Brain microvascular endothelial cell (primary cell): ENCODE measurements around the gene EXT2.

Experiments
- DNase-seq: peaks from one replicate; pipeline ENCODE4 v3.0.0-alpha.2; 2020
- H3K27ac ChIP-seq: fragments of 250-450 bp; sonication (Bioruptor Pico); 2 replicates; pipeline ENCODE4 v1.5.1; 2020; ENCODE audit warnings: mild to moderate bottlenecking, moderate library complexity
- H3K27me3 ChIP-seq: fragments of 250-450 bp; sonication (Bioruptor Pico); replicated peaks from 2 replicates; pipeline ENCODE4 v1.5.1; 2020; ENCODE audit warnings: mild to moderate bottlenecking
- H3K36me3 ChIP-seq: fragments of 250-450 bp; sonication (Bioruptor Pico); replicated peaks from 2 replicates; pipeline ENCODE4 v1.5.1; 2020; ENCODE audit warnings: mild to moderate bottlenecking
- H3K4me3 ChIP-seq: 2 replicates; pipeline ENCODE4 v1.5.1; 2011; ENCODE audit warnings: low read depth, mild to moderate bottlenecking, control low read depth, low read length, moderate library complexity
- CTCF ChIP-seq: IDR thresholded peaks from 2 replicates; pipeline ENCODE4 v1.5.1; 2011; ENCODE audit warnings: low read depth, mild to moderate bottlenecking, moderate library complexity, low read length, control low read depth, inconsistent platforms; ENCODE audit errors: missing control alignments
- in situ Hi-C: cut with HindIII; loops from 2 replicates; pipeline ENCODE4 v1.10.0; 2017; ENCODE audit warnings: low sequenced_read_pairs, low pct_ligation_motif_present

EXT2 gene

DNA sequence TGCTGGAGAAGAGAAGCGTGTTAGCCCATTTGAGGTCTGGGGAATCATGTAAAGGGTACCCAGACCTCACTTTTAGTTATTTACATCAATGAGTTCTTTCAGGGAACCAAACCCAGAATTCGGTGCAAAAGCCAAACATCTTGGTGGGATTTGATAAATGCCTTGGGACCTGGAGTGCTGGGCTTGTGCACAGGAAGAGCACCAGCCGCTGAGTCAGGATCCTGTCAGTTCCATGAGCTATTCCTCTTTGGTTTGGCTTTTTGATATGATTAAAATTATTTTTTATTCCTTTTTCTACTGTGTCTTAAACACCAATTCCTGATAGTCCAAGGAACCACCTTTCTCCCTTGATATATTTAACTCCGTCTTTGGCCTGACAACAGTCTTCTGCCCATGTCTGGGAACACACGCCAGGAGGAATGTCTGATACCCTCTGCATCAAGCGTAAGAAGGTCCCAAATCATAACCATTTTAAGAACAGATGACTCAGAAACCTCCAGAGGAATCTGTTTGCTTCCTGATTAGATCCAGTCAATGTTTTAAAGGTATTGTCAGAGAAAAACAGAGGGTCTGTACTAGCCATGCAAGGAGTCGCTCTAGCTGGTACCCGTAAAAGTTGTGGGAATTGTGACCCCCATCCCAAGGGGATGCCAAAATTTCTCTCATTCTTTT, 149.3 kb downstream of the EXT2 start:
- H3K36me3 ChIP-seq = no peaks in the 10 kb centered on the region
- H3K27me3 ChIP-seq = no peaks in the 10 kb centered on the region
- peak overlapping the region; percentile 29 for H3K27ac ChIP-seq
- DNase-seq = peak; percentile 38
- no peak overlapping the region for H3K4me3 ChIP-seq
- in situ Hi-C loops = no loop called here
- TF ChIP-seq CTCF = no peak

DNA sequence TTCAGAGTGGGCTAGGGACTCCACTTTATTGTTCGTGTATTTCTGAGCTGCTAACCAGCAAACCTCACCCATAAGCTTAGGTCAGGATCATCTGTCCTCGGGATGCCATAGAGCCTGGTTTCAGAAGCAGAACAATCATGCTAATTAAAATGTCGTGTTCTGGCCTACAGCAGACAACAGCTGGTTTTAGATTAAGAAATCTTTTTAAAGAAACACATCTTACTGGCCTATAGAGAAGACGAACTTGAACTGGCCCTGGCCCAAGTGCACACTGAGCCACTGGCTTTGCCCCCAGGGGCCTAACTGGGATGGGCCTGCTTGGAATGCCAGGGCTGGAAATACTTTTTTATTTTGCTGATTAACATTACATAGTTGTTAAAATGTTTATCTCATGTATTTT, 151.2 kb downstream of the EXT2 start:
- H3K27ac ChIP-seq = no peak overlapping the region
- H3K4me3 ChIP-seq = no peak overlapping the region
- no peak for TF ChIP-seq CTCF
- no peaks in the 10 kb centered on the region for H3K36me3 ChIP-seq
- no peak for DNase-seq
- H3K27me3 ChIP-seq = no peaks in the 10 kb centered on the region
- in situ Hi-C loops = no loop called here

DNA sequence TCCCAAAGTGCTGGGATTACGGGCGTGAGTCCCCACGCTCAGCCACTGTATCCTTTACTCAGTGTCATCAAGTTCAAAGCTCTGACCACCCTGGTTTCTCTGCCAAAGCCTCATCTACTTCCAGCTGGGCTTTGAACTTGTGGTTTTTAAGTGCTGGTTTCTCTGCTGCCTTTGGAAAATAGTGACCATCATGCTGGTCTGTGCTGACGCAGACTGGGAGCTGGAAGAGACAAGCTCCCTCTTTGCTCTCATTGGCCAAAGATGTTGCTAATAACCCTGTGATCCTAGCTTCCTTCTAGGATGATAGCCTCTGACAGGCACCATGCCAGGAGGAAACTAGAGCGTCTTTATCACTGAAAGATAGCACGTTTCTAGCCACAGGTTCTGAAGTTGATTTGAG, 152.0 kb downstream of the EXT2 start:
- H3K27ac ChIP-seq = no peak overlapping the region
- no peaks in the 10 kb centered on the region for H3K36me3 ChIP-seq
- in situ Hi-C loops = no loop called here
- no peak for TF ChIP-seq CTCF
- H3K27me3 ChIP-seq = no peaks in the 10 kb centered on the region
- DNase-seq = no peak
- H3K4me3 ChIP-seq = no peak overlapping the region

GRCh38 chr11:44248109-44248508, 152.6 kb downstream of the EXT2 start:
- no peak for DNase-seq
- Histone ChIP-seq H3K27me3 (no peaks in the 10 kb centered on the region), H3K27ac (no peak overlapping the region), H3K4me3 (no peak overlapping the region), H3K36me3 (no peaks in the 10 kb centered on the region)
- TF ChIP-seq CTCF = no peak
- in situ Hi-C loops = no loop called here

GRCh38 chr11:44250421-44250820, 154.9 kb downstream of the EXT2 start:
- in situ Hi-C loops = no loop called here
- Histone ChIP-seq H3K36me3 (no peaks in the 10 kb centered on the region), H3K4me3 (no peak overlapping the region), H3K27me3 (no peaks in the 10 kb centered on the region), H3K27ac (no peak overlapping the region)
- DNase-seq = no peak
- TF ChIP-seq CTCF = no peak

DNA sequence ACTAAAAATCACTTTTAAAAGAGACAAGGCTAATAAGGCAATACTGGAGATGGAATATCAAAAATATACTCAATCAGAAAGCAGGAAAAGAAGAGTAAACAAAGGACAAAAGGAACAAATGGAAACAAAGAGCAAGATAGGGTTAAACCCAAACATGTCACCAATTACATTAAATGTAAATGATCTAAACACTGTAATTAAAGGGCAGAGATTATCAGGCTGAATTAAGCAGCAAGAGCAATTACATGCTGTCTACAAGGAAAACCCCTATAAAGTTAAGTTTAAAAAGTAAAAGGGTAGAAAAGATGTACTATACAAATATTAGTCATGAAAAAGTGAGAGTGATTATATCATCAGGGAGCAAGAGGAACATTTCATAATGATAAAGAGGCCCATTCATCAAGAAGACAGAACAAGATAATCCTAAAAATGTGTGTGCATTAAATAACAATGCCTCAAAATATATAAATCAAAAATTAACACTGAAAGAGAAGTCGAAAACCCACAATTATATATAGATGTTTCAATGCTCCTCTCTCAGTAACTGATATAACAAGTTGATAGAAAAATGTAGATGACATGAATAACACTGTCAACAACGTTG, 157.6 kb downstream of the EXT2 start:
- H3K4me3 ChIP-seq = no peak overlapping the region
- in situ Hi-C loops = no loop called here
- DNase-seq = no peak
- H3K36me3 ChIP-seq = no peaks in the 10 kb centered on the region
- no peaks in the 10 kb centered on the region for H3K27me3 ChIP-seq
- no peak for TF ChIP-seq CTCF
- H3K27ac ChIP-seq = no peak overlapping the region
